Measurements from ENCODE around the gene MYO3B.

GRCh38 chr2:170391018-170391417, 213.1 kb downstream of the MYO3B start:
- TF ChIP-seq USF2 (IDR thresholded peaks at IDR 0.05) (no peak), EHMT2 (IDR thresholded peaks at IDR 0.05; ENCODE audit: low read depth) (no peak), CTCF (IDR thresholded peaks at IDR 0.05) (no peak), POLR2AphosphoS2 (conservative IDR thresholded peaks at IDR 0.05; ENCODE audit: low read length) (no peak), FOSL2 (IDR thresholded peaks at IDR 0.05) (no peak), FOSL2 (CRISPR knock-in tag; IDR thresholded peaks at IDR 0.05) (no peak), NFE2L2 (conservative IDR thresholded peaks at IDR 0.05; ENCODE audit: low read length) (no peak), MAX (IDR thresholded peaks at IDR 0.05) (no peak), REST (IDR thresholded peaks at IDR 0.05) (no peak), POLR2A (IDR thresholded peaks at IDR 0.05; ENCODE audit: low read length) (no peak), RAD21 (conservative IDR thresholded peaks at IDR 0.05 in 1 of 2, IDR thresholded peaks at IDR 0.05 in 1 of 2) (no peak), HMGXB4 (CRISPR knock-in tag; IDR thresholded peaks at IDR 0.05; ENCODE audit: borderline replicate concordance) (no peak), RCOR1 (IDR thresholded peaks at IDR 0.05; ENCODE audit: low read depth, low read length) (no peak), TP53 (CRISPR knock-in tag; IDR thresholded peaks at IDR 0.05) (no peak), PHF8 (IDR thresholded peaks at IDR 0.05; ENCODE audit: borderline replicate concordance, low read depth) (no peak)
